Neural cell (in vitro differentiated cells): ENCODE data around the gene CACNA1C. TPM values are rescaled to one million over a fixed set of nuclear protein-coding genes. Genes with fewer than 3 reads are reported as not detected.

ENCODE experiments used
- H2AFZ ChIP-seq: fragments of 200-600, 300-800 bp; sonication (generic), shearing (Covaris generic); 2 replicates; pipeline ENCODE4 v1.6.0; 2014; ENCODE audit warnings: low read depth, mild to moderate bottlenecking, antibody characterized with exemption, low read length, moderate library complexity
- H3F3A ChIP-seq: fragments of 200-600 bp; shearing (Covaris generic); 2 replicates; pipeline ENCODE4 v1.6.1; 2016; ENCODE audit warnings: mild to moderate bottlenecking, moderate library complexity, mixed read lengths, antibody characterized with exemption, low read length; ENCODE audit not compliant: insufficient read depth, poor library complexity, severe bottlenecking
- H3K27ac ChIP-seq: fragments of 200-600, 300-800 bp; sonication (generic), shearing (Covaris generic); 2 replicates; pipeline ENCODE4 v1.5.1; 2014; ENCODE audit warnings: mild to moderate bottlenecking, low read length, moderate library complexity
- H3K27me3 ChIP-seq: fragments of 300-800, 200-600 bp; sonication (generic), shearing (Covaris generic); 2 replicates; pipeline ENCODE4 v1.6.0; 2014; ENCODE audit warnings: mild to moderate bottlenecking, low read depth, low read length, moderate library complexity; ENCODE audit not compliant: insufficient read depth
- H3K36me3 ChIP-seq: fragments of 300-800, 200-600 bp; sonication (generic), shearing (Covaris generic); 2 replicates; pipeline ENCODE4 v1.5.1; 2014; ENCODE audit warnings: mild to moderate bottlenecking, antibody characterized with exemption, low read length, moderate library complexity; ENCODE audit not compliant: insufficient read depth
- H3K4me2 ChIP-seq: fragments of 300-800, 200-600 bp; sonication (generic), shearing (Covaris generic); 2 replicates; pipeline ENCODE4 v1.6.0; 2014; ENCODE audit warnings: mild to moderate bottlenecking, low read length
- H3K4me3 ChIP-seq: fragments of 300-800, 200-600 bp; sonication (generic), shearing (Covaris generic); 2 replicates; pipeline ENCODE4 v1.5.1; 2014; ENCODE audit warnings: mild to moderate bottlenecking, low read length, moderate library complexity
- H3K79me2 ChIP-seq: fragments of 200-600 bp; shearing (Covaris generic); replicated peaks from 2 replicates; pipeline ENCODE4 v1.6.0; 2014; ENCODE audit warnings: mild to moderate bottlenecking, low read length, moderate library complexity; ENCODE audit not compliant: insufficient read depth
- H3K9ac ChIP-seq: fragments of 300-800, 200-600 bp; sonication (generic), shearing (Covaris generic); 2 replicates; pipeline ENCODE4 v1.6.1; 2016; ENCODE audit warnings: mild to moderate bottlenecking, low read length, mixed read lengths
- H3K9me2 ChIP-seq: fragments of 200-600 bp; shearing (Covaris generic); 2 replicates; pipeline ENCODE4 v1.6.1; 2016; ENCODE audit warnings: mild to moderate bottlenecking, low read length, mixed read lengths; ENCODE audit not compliant: insufficient read depth
- H3K9me3 ChIP-seq: fragments of 200-600, 300-800 bp; sonication (generic), shearing (Covaris generic); 2 replicates; pipeline ENCODE4 v1.6.1; 2016; ENCODE audit warnings: mild to moderate bottlenecking, mixed run types, low read length, moderate library complexity, mixed read lengths
- H4K20me1 ChIP-seq: fragments of 200-600 bp; shearing (Covaris generic); 2 replicates; pipeline ENCODE4 v1.6.1; 2016; ENCODE audit warnings: mild to moderate bottlenecking, mixed run types; ENCODE audit not compliant: insufficient read depth
- CTCF ChIP-seq: fragments of 450-650 bp; IDR thresholded peaks from 2 replicates; pipeline ENCODE4 v1.5.1; 2014; ENCODE audit warnings: antibody characterized with exemption, mild to moderate bottlenecking, moderate library complexity; ENCODE audit not compliant: poor library complexity, severe bottlenecking
- EP300 ChIP-seq: fragments of 450-650 bp; conservative IDR thresholded peaks from 2 replicates; pipeline ENCODE4 v1.6.1; 2014; ENCODE audit warnings: antibody characterized with exemption, mild to moderate bottlenecking, moderate library complexity; ENCODE audit not compliant: poor library complexity, severe bottlenecking
- EZH2 ChIP-seq: fragments of 200-600, 300-800 bp; shearing (Covaris generic), sonication (generic); IDR thresholded peaks from 2 replicates; pipeline ENCODE4 v1.6.1; 2014; ENCODE audit warnings: antibody characterized with exemption, low read length, borderline replicate concordance, mild to moderate bottlenecking; ENCODE audit not compliant: insufficient read depth, poor library complexity, severe bottlenecking
- MXI1 ChIP-seq: fragments of 450-650 bp; conservative IDR thresholded peaks from 2 replicates; pipeline ENCODE4 v1.6.1; 2014; ENCODE audit warnings: antibody characterized with exemption, mild to moderate bottlenecking; ENCODE audit not compliant: poor library complexity, severe bottlenecking
- POLR2AphosphoS5 ChIP-seq: IDR thresholded peaks from 2 replicates; pipeline ENCODE4 v1.6.1; 2012
- RAD21 ChIP-seq: fragments of 450-650 bp; conservative IDR thresholded peaks from 2 replicates; pipeline ENCODE4 v1.6.1; 2014; ENCODE audit warnings: antibody characterized with exemption, mild to moderate bottlenecking, moderate library complexity
- REST ChIP-seq: IDR thresholded peaks from 2 replicates; pipeline ENCODE4 v1.6.1; 2012; ENCODE audit warnings: borderline replicate concordance
- SMC3 ChIP-seq: fragments of 450-650 bp; conservative IDR thresholded peaks from 2 replicates; pipeline ENCODE4 v1.6.1; 2014; ENCODE audit warnings: antibody characterized with exemption, mild to moderate bottlenecking, moderate library complexity; ENCODE audit not compliant: poor library complexity
- TAF1 ChIP-seq: IDR thresholded peaks from 2 replicates; pipeline ENCODE4 v1.6.1; 2012; ENCODE audit warnings: low read depth
- polyA plus RNA-seq: library from polyadenylated mRNA; depleted of rRNA; stranded (reverse); fragments of >200 nt; gene quantifications from 2 replicates; pipeline ENCODE4 v1.2.3, GENCODE V29; 2014

CACNA1C gene
- polyA plus RNA-seq, 1 donor from 2014 or later = 9.7 TPM

- TF ChIP-seq EP300 (no peak), REST (no peak), CTCF (no peak), EZH2 (no peak), POLR2AphosphoS5 (no peak), SMC3 (no peak), RAD21 (no peak), TAF1 (no peak)
- Histone ChIP-seq H4K20me1 (no peaks in the 10 kb centered on the region), H3K4me2 (no peak overlapping the region), H3K36me3 (peaks cover 8% of the 10 kb centered on the region), H3F3A (no peaks in the 10 kb centered on the region), H2AFZ (no peak overlapping the region), H3K9me2 (no peaks in the 10 kb centered on the region), H3K9me3 (no peaks in the 10 kb centered on the region), H3K4me3 (no peak overlapping the region), H3K27me3 (no peaks in the 10 kb centered on the region), H3K79me2 (no peaks in the 10 kb centered on the region), H3K27ac (no peak overlapping the region), H3K9ac (no peak overlapping the region)
Observed at GRCh38 chr12:2115101-2115845, 62.5 kb downstream of the CACNA1C start.

GRCh38 chr12:2117541-2117940, 64.8 kb downstream of the CACNA1C start:
- Histone ChIP-seq H3K27me3 (no peaks in the 10 kb centered on the region), H3F3A (no peaks in the 10 kb centered on the region), H3K9ac (no peak overlapping the region), H4K20me1 (no peaks in the 10 kb centered on the region), H2AFZ (no peak overlapping the region), H3K36me3 (peaks cover 8% of the 10 kb centered on the region), H3K9me3 (no peaks in the 10 kb centered on the region), H3K4me2 (no peak overlapping the region), H3K79me2 (no peaks in the 10 kb centered on the region), H3K4me3 (no peak overlapping the region), H3K9me2 (no peaks in the 10 kb centered on the region), H3K27ac (no peak overlapping the region)
- TF ChIP-seq CTCF = no peak
- no peak for TF ChIP-seq RAD21
- TF ChIP-seq TAF1 = no peak
- TF ChIP-seq POLR2AphosphoS5 = no peak
- no peak for TF ChIP-seq REST
- no peak for TF ChIP-seq EZH2
- TF ChIP-seq SMC3 = no peak
- TF ChIP-seq MXI1 = no peak
- no peak for TF ChIP-seq EP300
